22Rv1 (cell line): Measurements from ENCODE around the gene ASTN2.

Experiments used
- H3K27ac ChIP-seq: fragments of 450-650 bp; 2 replicates; pipeline ENCODE4 v1.5.1; 2017
- CTCF ChIP-seq: fragments of 450-650 bp; IDR thresholded peaks from 2 replicates; pipeline ENCODE4 v1.5.1; 2017; ENCODE audit warnings: mild to moderate bottlenecking
- ZFX ChIP-seq: fragments of 450-650 bp; IDR thresholded peaks from 2 replicates; pipeline ENCODE4 v1.6.1; 2017; ENCODE audit warnings: antibody characterized with exemption, borderline replicate concordance

ASTN2 gene

DNA sequence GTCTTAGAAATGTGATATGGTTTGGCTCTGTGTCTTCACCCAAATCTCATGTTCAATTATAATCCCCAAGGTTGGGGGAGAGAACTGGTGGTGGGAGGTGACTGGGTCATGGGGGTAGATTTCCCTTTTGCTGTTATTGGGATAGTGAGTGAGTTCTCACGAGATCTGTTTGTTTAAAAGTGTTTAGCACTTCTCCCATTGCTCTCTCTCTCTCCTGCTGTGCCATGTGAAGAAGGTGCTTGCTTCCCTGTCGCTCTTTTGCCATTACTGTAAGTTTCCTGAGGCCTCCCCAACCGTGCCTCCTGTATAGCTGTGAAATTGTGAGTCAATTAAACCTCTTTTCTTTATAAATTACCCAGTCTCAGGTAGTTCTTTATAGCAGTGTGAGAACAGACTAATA is 203.6 kb downstream of the ASTN2 start:
- no peak overlapping the region for H3K27ac ChIP-seq
- no peak for TF ChIP-seq CTCF
- no peak for TF ChIP-seq ZFX

- no peak overlapping the region for H3K27ac ChIP-seq
- TF ChIP-seq ZFX (no peak), CTCF (no peak)
Observed at GRCh38 chr9:117205806-117206205, 209.1 kb downstream of the ASTN2 start.

GRCh38 chr9:117204971-117205370 is 209.9 kb downstream of the ASTN2 start:
- TF ChIP-seq CTCF, result no peak
- no peak for TF ChIP-seq ZFX
- H3K27ac ChIP-seq, result no peak overlapping the region

- no peak for TF ChIP-seq ZFX
- TF ChIP-seq CTCF, result no peak
- H3K27ac ChIP-seq, result no peak overlapping the region
Observed at GRCh38 chr9:117191504-117192261, 223.2 kb downstream of the ASTN2 start.

DNA sequence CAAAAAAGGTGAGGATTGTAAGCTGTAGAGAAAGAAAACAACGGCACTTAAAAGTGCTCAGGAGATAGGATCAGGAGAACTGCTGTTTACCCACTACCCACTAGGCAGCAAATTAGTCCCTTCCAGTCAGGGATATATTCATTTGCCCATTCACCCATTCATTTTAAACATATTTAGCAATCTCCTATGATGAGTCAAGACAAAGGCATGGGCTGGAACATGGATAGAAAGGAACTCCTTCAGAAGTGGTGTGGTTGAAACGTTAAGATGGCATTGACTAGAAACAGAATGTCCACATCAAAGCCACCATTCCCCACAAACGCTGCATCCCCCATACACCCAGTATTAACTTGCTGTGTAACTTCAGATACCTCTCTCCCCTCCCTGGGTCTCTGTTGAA is 225.7 kb downstream of the ASTN2 start:
- TF ChIP-seq ZFX (no peak), CTCF (no peak)

GRCh38 chr9:117188394-117188793 is 226.5 kb downstream of the ASTN2 start:
- no peak for TF ChIP-seq ZFX
- no peak for TF ChIP-seq CTCF
- H3K27ac ChIP-seq, result no peak overlapping the region

More for the DNA sequence above, 225.7 kb downstream of the ASTN2 start:
- H3K27ac ChIP-seq, result no peak overlapping the region

DNA sequence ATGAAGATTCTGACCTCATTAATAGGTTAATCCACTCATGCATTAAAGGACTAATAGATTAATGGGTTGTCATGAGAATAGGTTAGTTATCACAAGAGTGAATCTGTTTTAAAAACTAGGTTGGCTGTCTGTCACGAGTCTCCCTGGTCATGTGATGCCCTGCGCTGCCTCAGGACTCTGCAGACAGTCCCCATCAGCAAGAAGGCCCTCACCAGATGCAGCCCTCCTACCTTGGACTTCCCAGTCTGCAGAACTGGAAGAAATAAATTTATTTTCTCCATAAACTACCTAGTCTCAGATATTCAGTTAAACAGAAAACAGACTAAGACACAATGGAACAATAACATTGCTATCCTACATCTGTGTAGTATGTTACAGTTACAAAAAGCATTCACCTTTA is 227.4 kb downstream of the ASTN2 start:
- H3K27ac ChIP-seq, result no peak overlapping the region
- no peak for TF ChIP-seq CTCF
- TF ChIP-seq ZFX, result no peak
